Neural cell (in vitro differentiated cells): ENCODE data around the gene PSMB7. TPM values are rescaled to one million over a fixed set of nuclear protein-coding genes. Genes with fewer than 3 reads are reported as not detected.

ENCODE experiments used
- H2AFZ ChIP-seq: fragments of 200-600, 300-800 bp; sonication (generic), shearing (Covaris generic); 2 replicates; pipeline ENCODE4 v1.6.0; 2014; ENCODE audit warnings: low read depth, mild to moderate bottlenecking, antibody characterized with exemption, low read length, moderate library complexity
- H3F3A ChIP-seq: fragments of 200-600 bp; shearing (Covaris generic); 2 replicates; pipeline ENCODE4 v1.6.1; 2016; ENCODE audit warnings: mild to moderate bottlenecking, moderate library complexity, mixed read lengths, antibody characterized with exemption, low read length; ENCODE audit not compliant: insufficient read depth, poor library complexity, severe bottlenecking
- H3K27ac ChIP-seq: fragments of 200-600, 300-800 bp; sonication (generic), shearing (Covaris generic); 2 replicates; pipeline ENCODE4 v1.5.1; 2014; ENCODE audit warnings: mild to moderate bottlenecking, low read length, moderate library complexity
- H3K27me3 ChIP-seq: fragments of 300-800, 200-600 bp; sonication (generic), shearing (Covaris generic); 2 replicates; pipeline ENCODE4 v1.6.0; 2014; ENCODE audit warnings: mild to moderate bottlenecking, low read depth, low read length, moderate library complexity; ENCODE audit not compliant: insufficient read depth
- H3K36me3 ChIP-seq: fragments of 300-800, 200-600 bp; sonication (generic), shearing (Covaris generic); 2 replicates; pipeline ENCODE4 v1.5.1; 2014; ENCODE audit warnings: mild to moderate bottlenecking, antibody characterized with exemption, low read length, moderate library complexity; ENCODE audit not compliant: insufficient read depth
- H3K4me2 ChIP-seq: fragments of 300-800, 200-600 bp; sonication (generic), shearing (Covaris generic); 2 replicates; pipeline ENCODE4 v1.6.0; 2014; ENCODE audit warnings: mild to moderate bottlenecking, low read length
- H3K4me3 ChIP-seq: fragments of 300-800, 200-600 bp; sonication (generic), shearing (Covaris generic); 2 replicates; pipeline ENCODE4 v1.5.1; 2014; ENCODE audit warnings: mild to moderate bottlenecking, low read length, moderate library complexity
- H3K79me2 ChIP-seq: fragments of 200-600 bp; shearing (Covaris generic); replicated peaks from 2 replicates; pipeline ENCODE4 v1.6.0; 2014; ENCODE audit warnings: mild to moderate bottlenecking, low read length, moderate library complexity; ENCODE audit not compliant: insufficient read depth
- H3K9ac ChIP-seq: fragments of 300-800, 200-600 bp; sonication (generic), shearing (Covaris generic); 2 replicates; pipeline ENCODE4 v1.6.1; 2016; ENCODE audit warnings: mild to moderate bottlenecking, low read length, mixed read lengths
- H3K9me2 ChIP-seq: fragments of 200-600 bp; shearing (Covaris generic); 2 replicates; pipeline ENCODE4 v1.6.1; 2016; ENCODE audit warnings: mild to moderate bottlenecking, low read length, mixed read lengths; ENCODE audit not compliant: insufficient read depth
- H3K9me3 ChIP-seq: fragments of 200-600, 300-800 bp; sonication (generic), shearing (Covaris generic); 2 replicates; pipeline ENCODE4 v1.6.1; 2016; ENCODE audit warnings: mild to moderate bottlenecking, mixed run types, low read length, moderate library complexity, mixed read lengths
- H4K20me1 ChIP-seq: fragments of 200-600 bp; shearing (Covaris generic); 2 replicates; pipeline ENCODE4 v1.6.1; 2016; ENCODE audit warnings: mild to moderate bottlenecking, mixed run types; ENCODE audit not compliant: insufficient read depth
- CTCF ChIP-seq: fragments of 450-650 bp; IDR thresholded peaks from 2 replicates; pipeline ENCODE4 v1.5.1; 2014; ENCODE audit warnings: antibody characterized with exemption, mild to moderate bottlenecking, moderate library complexity; ENCODE audit not compliant: poor library complexity, severe bottlenecking
- EP300 ChIP-seq: fragments of 450-650 bp; conservative IDR thresholded peaks from 2 replicates; pipeline ENCODE4 v1.6.1; 2014; ENCODE audit warnings: antibody characterized with exemption, mild to moderate bottlenecking, moderate library complexity; ENCODE audit not compliant: poor library complexity, severe bottlenecking
- EZH2 ChIP-seq: fragments of 200-600, 300-800 bp; shearing (Covaris generic), sonication (generic); IDR thresholded peaks from 2 replicates; pipeline ENCODE4 v1.6.1; 2014; ENCODE audit warnings: antibody characterized with exemption, low read length, borderline replicate concordance, mild to moderate bottlenecking; ENCODE audit not compliant: insufficient read depth, poor library complexity, severe bottlenecking
- MXI1 ChIP-seq: fragments of 450-650 bp; conservative IDR thresholded peaks from 2 replicates; pipeline ENCODE4 v1.6.1; 2014; ENCODE audit warnings: antibody characterized with exemption, mild to moderate bottlenecking; ENCODE audit not compliant: poor library complexity, severe bottlenecking
- POLR2AphosphoS5 ChIP-seq: IDR thresholded peaks from 2 replicates; pipeline ENCODE4 v1.6.1; 2012
- RAD21 ChIP-seq: fragments of 450-650 bp; conservative IDR thresholded peaks from 2 replicates; pipeline ENCODE4 v1.6.1; 2014; ENCODE audit warnings: antibody characterized with exemption, mild to moderate bottlenecking, moderate library complexity
- REST ChIP-seq: IDR thresholded peaks from 2 replicates; pipeline ENCODE4 v1.6.1; 2012; ENCODE audit warnings: borderline replicate concordance
- SMC3 ChIP-seq: fragments of 450-650 bp; conservative IDR thresholded peaks from 2 replicates; pipeline ENCODE4 v1.6.1; 2014; ENCODE audit warnings: antibody characterized with exemption, mild to moderate bottlenecking, moderate library complexity; ENCODE audit not compliant: poor library complexity
- TAF1 ChIP-seq: IDR thresholded peaks from 2 replicates; pipeline ENCODE4 v1.6.1; 2012; ENCODE audit warnings: low read depth
- polyA plus RNA-seq: library from polyadenylated mRNA; depleted of rRNA; stranded (reverse); fragments of >200 nt; gene quantifications from 2 replicates; pipeline ENCODE4 v1.2.3, GENCODE V29; 2014

PSMB7 gene
- polyA plus RNA-seq, 1 donor from 2014 or later, result 363 TPM

- Histone ChIP-seq H3K79me2 (no peaks in the 10 kb centered on the region), H3K4me3 (no peak overlapping the region), H3K9ac (no peak overlapping the region), H3F3A (no peaks in the 10 kb centered on the region), H4K20me1 (no peaks in the 10 kb centered on the region), H3K27me3 (no peaks in the 10 kb centered on the region), H3K27ac (no peak overlapping the region), H3K36me3 (no peaks in the 10 kb centered on the region), H3K9me3 (no peaks in the 10 kb centered on the region), H3K9me2 (no peaks in the 10 kb centered on the region), H3K4me2 (no peak overlapping the region), H2AFZ (no peak overlapping the region)
- TF ChIP-seq RAD21 (no peak), MXI1 (no peak), TAF1 (no peak), EZH2 (no peak), SMC3 (no peak), REST (no peak), CTCF (no peak), EP300 (no peak), POLR2AphosphoS5 (no peak)
Measured at GRCh38 chr9:124458441-124458840, 43.2 kb upstream of the PSMB7 start.

GRCh38 chr9:124457887-124458431 is 42.7 kb upstream of the PSMB7 start:
- no peak overlapping the region for H2AFZ ChIP-seq
- H3K4me3 ChIP-seq, result no peak overlapping the region
- H3F3A ChIP-seq, result no peaks in the 10 kb centered on the region
- no peaks in the 10 kb centered on the region for H4K20me1 ChIP-seq
- H3K27me3 ChIP-seq, result no peaks in the 10 kb centered on the region
- no peaks in the 10 kb centered on the region for H3K36me3 ChIP-seq
- no peaks in the 10 kb centered on the region for H3K9me3 ChIP-seq
- no peaks in the 10 kb centered on the region for H3K79me2 ChIP-seq
- no peak overlapping the region for H3K9ac ChIP-seq
- no peak overlapping the region for H3K27ac ChIP-seq
- no peak overlapping the region for H3K4me2 ChIP-seq
- H3K9me2 ChIP-seq, result no peaks in the 10 kb centered on the region
- TF ChIP-seq EP300, result no peak
- TF ChIP-seq MXI1, result no peak
- TF ChIP-seq EZH2, result no peak
- TF ChIP-seq CTCF, result no peak
- TF ChIP-seq REST, result no peak
- no peak for TF ChIP-seq RAD21
